IMR-90 (cell line): ENCODE measurements around the gene TMEM63C. TPM values are rescaled to one million over a fixed set of nuclear protein-coding genes. Genes with fewer than 3 reads are reported as not detected.

Experiments used
- ATAC-seq: fragments of 200-7000 bp; cut with Tn5 transposase; 2 replicates; pipeline ENCODE4 v1.9.1; 2020; ENCODE audit warnings: low read depth, mild to moderate bottlenecking, moderate library complexity
- BruUV-seq: library from RNA; stranded (reverse); fragments of 400-500 nt; replicated peaks from 2 replicates; lab custom pipeline; 2021; lab: Mats Ljungman, UMichigan
- CTCF ChIA-PET: fragments of 300-600 bp; formaldehyde crosslinking; extraction: SDS; loops from one replicate; lab custom pipeline; 2021; ENCODE audit warnings: antibody characterized with exemption; lab: Yijun Ruan, JAX
- POLR2A ChIA-PET: fragments of 300-600 bp; sonication (Branson Sonifier 250); formaldehyde crosslinking; loops from one replicate; lab custom pipeline; 2022; ENCODE audit warnings: antibody characterized with exemption; ENCODE audit not compliant: unreplicated experiment; lab: Charles Lee
- DNase-seq: peaks from one replicate; pipeline ENCODE4 v3.0.0; 2013
- H2AFZ ChIP-seq: replicated peaks from 2 replicates; pipeline ENCODE3; 2013; ENCODE audit warnings: low read length, mild to moderate bottlenecking; ENCODE audit not compliant: poor library complexity
- H2AK5ac ChIP-seq: 2 replicates; pipeline ENCODE4 v1.6.1; 2013; ENCODE audit warnings: low read depth, low read length, inconsistent platforms
- H2AK9ac ChIP-seq: replicated peaks from 2 replicates; pipeline ENCODE3; 2013; ENCODE audit warnings: mild to moderate bottlenecking, low read depth, low read length, moderate library complexity; ENCODE audit not compliant: poor library complexity
- H2BK120ac ChIP-seq: 2 replicates; pipeline ENCODE4 v1.6.1; 2013; ENCODE audit warnings: low read depth, low read length, inconsistent platforms
- H2BK15ac ChIP-seq: 3 replicates; pipeline ENCODE4 v1.6.1; 2013; ENCODE audit warnings: low read depth, low read length, inconsistent platforms
- H2BK20ac ChIP-seq: 2 replicates; pipeline ENCODE4 v1.6.1; 2013; ENCODE audit warnings: low read depth, mild to moderate bottlenecking, inconsistent platforms, low read length, moderate library complexity
- H2BK5ac ChIP-seq: 2 replicates; pipeline ENCODE4 v1.6.1; 2013; ENCODE audit warnings: mild to moderate bottlenecking, low read depth, low read length, inconsistent platforms; ENCODE audit not compliant: poor library complexity, severe bottlenecking
- H3K14ac ChIP-seq: replicated peaks from 2 replicates; pipeline ENCODE4 v1.6.1; 2013; ENCODE audit warnings: low read depth, low read length, inconsistent platforms
- H3K18ac ChIP-seq: 2 replicates; pipeline ENCODE4 v1.6.1; 2013; ENCODE audit warnings: low read depth, low read length, control low read depth
- H3K23ac ChIP-seq: 2 replicates; pipeline ENCODE4 v1.6.1; 2013; ENCODE audit warnings: low read depth, low read length, inconsistent platforms
- H3K27ac ChIP-seq: 2 replicates; pipeline ENCODE4 v1.5.1; 2013; ENCODE audit warnings: mild to moderate bottlenecking, control low read depth, low read length; ENCODE audit not compliant: insufficient read depth
- H3K27me3 ChIP-seq: 2 replicates; pipeline ENCODE4 v1.6.1; 2013; ENCODE audit warnings: low read length; ENCODE audit not compliant: control insufficient read depth, insufficient read depth
- H3K36me3 ChIP-seq: 2 replicates; pipeline ENCODE4 v1.6.1; 2013; ENCODE audit warnings: low read length, mixed read lengths; ENCODE audit not compliant: control insufficient read depth, insufficient read depth
- H3K4ac ChIP-seq: 2 replicates; pipeline ENCODE4 v1.6.1; 2013; ENCODE audit warnings: low read depth, low read length, inconsistent platforms
- H3K4me1 ChIP-seq: 2 replicates; pipeline ENCODE4 v1.6.1; 2013; ENCODE audit warnings: low read length, mixed read lengths; ENCODE audit not compliant: control insufficient read depth, insufficient read depth
- H3K4me2 ChIP-seq: 2 replicates; pipeline ENCODE4 v1.6.1; 2013; ENCODE audit warnings: low read depth, mild to moderate bottlenecking, control low read depth, low read length, moderate library complexity
- H3K4me3 ChIP-seq: 2 replicates; pipeline ENCODE4 v1.5.1; 2013; ENCODE audit warnings: low read depth, mild to moderate bottlenecking, control low read depth, low read length, moderate library complexity; ENCODE audit not compliant: insufficient read depth
- H3K56ac ChIP-seq: 2 replicates; pipeline ENCODE4 v1.6.1; 2013; ENCODE audit warnings: low read length, inconsistent platforms; ENCODE audit not compliant: insufficient read depth; ENCODE audit errors: extremely low read depth
- H3K79me1 ChIP-seq, 2 experiments: 2 replicates each; pipeline ENCODE4 v1.6.1; 2013; ENCODE audit warnings: low read length in 2 of 2, inconsistent platforms in 1 of 2, low read depth in 1 of 2
- H3K9ac ChIP-seq: 2 replicates; pipeline ENCODE4 v1.6.1; 2013; ENCODE audit warnings: low read depth, low read length, control low read depth
- H3K9me1 ChIP-seq: 2 replicates; pipeline ENCODE4 v1.6.1; 2013; ENCODE audit warnings: low read length, inconsistent platforms; ENCODE audit not compliant: insufficient read depth
- H3K9me3 ChIP-seq: 2 replicates; pipeline ENCODE4 v1.6.1; 2013; ENCODE audit warnings: low read length; ENCODE audit not compliant: control insufficient read depth, insufficient read depth
- H4K20me1 ChIP-seq: 2 replicates; pipeline ENCODE4 v1.6.1; 2013; ENCODE audit warnings: low read length, inconsistent platforms; ENCODE audit not compliant: insufficient read depth
- H4K5ac ChIP-seq: 2 replicates; pipeline ENCODE4 v1.6.1; 2013; ENCODE audit warnings: mild to moderate bottlenecking, low read depth, low read length, control low read depth
- H4K8ac ChIP-seq, 2 experiments: 2 replicates each; pipeline ENCODE4 v1.6.1; 2013; ENCODE audit warnings: low read depth in 2 of 2, low read length in 2 of 2, control low read depth in 1 of 2, inconsistent platforms in 1 of 2
- H4K91ac ChIP-seq: 2 replicates; pipeline ENCODE4 v1.6.1; 2013; ENCODE audit warnings: low read depth, low read length, inconsistent platforms; ENCODE audit not compliant: insufficient read depth
- BHLHE40 ChIP-seq: fragments of 150-350 bp; IDR thresholded peaks from 2 replicates; pipeline ENCODE4 v1.6.1; 2016; ENCODE audit warnings: mild to moderate bottlenecking, low read depth, low read length
- CEBPB ChIP-seq: IDR thresholded peaks from 2 replicates; pipeline ENCODE4 v1.6.1; 2012; ENCODE audit warnings: low read depth, low read length, improper control_type of control experiment
- CHD1 ChIP-seq: IDR thresholded peaks from 2 replicates; pipeline ENCODE4 v1.6.1; 2012; ENCODE audit warnings: low read depth, low read length, improper control_type of control experiment
- CTCF ChIP-seq: conservative IDR thresholded peaks from 2 replicates; pipeline ENCODE4 v1.5.1; 2012; ENCODE audit warnings: mild to moderate bottlenecking, low read depth, low read length, improper control_type of control experiment
- ELK1 ChIP-seq: fragments of 150-350 bp; IDR thresholded peaks from 2 replicates; pipeline ENCODE4 v1.6.1; 2016; ENCODE audit warnings: low read depth, mild to moderate bottlenecking, low read length, moderate library complexity, borderline replicate concordance
- FOS ChIP-seq: fragments of 150-350 bp; IDR thresholded peaks from 2 replicates; pipeline ENCODE4 v1.6.1; 2016; ENCODE audit warnings: low read depth, low read length
- MAFK ChIP-seq: IDR thresholded peaks from 2 replicates; pipeline ENCODE4 v1.6.1; 2012; ENCODE audit warnings: low read depth, low read length, improper control_type of control experiment
- MAZ ChIP-seq: IDR thresholded peaks from 2 replicates; pipeline ENCODE4 v1.6.1; 2012; ENCODE audit warnings: low read depth, mild to moderate bottlenecking, low read length, improper control_type of control experiment, moderate library complexity, borderline replicate concordance
- MXI1 ChIP-seq: IDR thresholded peaks from 2 replicates; pipeline ENCODE4 v1.6.1; 2012; ENCODE audit warnings: low read depth, mild to moderate bottlenecking, low read length, moderate library complexity, borderline replicate concordance
- NFE2L2 ChIP-seq: fragments of 150-350 bp; IDR thresholded peaks from 2 replicates; pipeline ENCODE4 v1.6.1; 2016; ENCODE audit warnings: low read depth, mild to moderate bottlenecking, low read length
- POLR2A ChIP-seq: IDR thresholded peaks from 2 replicates; pipeline ENCODE4 v1.6.1; 2012; ENCODE audit warnings: mild to moderate bottlenecking, low read depth, low read length
- RAD21 ChIP-seq: IDR thresholded peaks from 2 replicates; pipeline ENCODE4 v1.6.1; 2012; ENCODE audit warnings: low read length, improper control_type of control experiment
- RCOR1 ChIP-seq: IDR thresholded peaks from 2 replicates; pipeline ENCODE4 v1.6.1; 2012; ENCODE audit warnings: mild to moderate bottlenecking, low read length, improper control_type of control experiment; ENCODE audit not compliant: insufficient replicate concordance
- RFX5 ChIP-seq: IDR thresholded peaks from 2 replicates; pipeline ENCODE4 v1.8.0; 2012; ENCODE audit warnings: low read depth, mild to moderate bottlenecking, low read length, moderate library complexity
- SMC3 ChIP-seq: fragments of 150-350 bp; IDR thresholded peaks from 2 replicates; pipeline ENCODE4 v1.6.1; 2016; ENCODE audit warnings: low read depth, mild to moderate bottlenecking, antibody characterized with exemption, low read length, moderate library complexity
- USF2 ChIP-seq: fragments of 150-350 bp; IDR thresholded peaks from 2 replicates; pipeline ENCODE4 v1.6.1; 2017; ENCODE audit warnings: mild to moderate bottlenecking, antibody characterized with exemption, low read length, low read depth
- WGBS, 2 experiments: methylation state at CpG; one replicate each; pipeline versions ENCODE4 v1.1.5 to v1.1.7; 2013; ENCODE audit warnings: missing lambda C conversion rate in 2 of 2; ENCODE audit not compliant: insufficient read length in 1 of 2; ENCODE audit errors: extremely low coverage in 2 of 2; 5-methylcytosine and 5-hydroxymethylcytosine counted together
- dilution Hi-C: fragments of 300-500 bp; cut with HindIII; formaldehyde crosslinking; loops from one replicate; pipeline ENCODE4 v1.14.3; 2018; ENCODE audit warnings: low sequenced_read_pairs; ENCODE audit not compliant: unreplicated experiment
- in situ Hi-C: fragments of 300-500 bp; cut with MboI; formaldehyde crosslinking; loops from 3 replicates; pipeline ENCODE4 v1.14.3; 2019; ENCODE audit warnings: low sequenced_read_pairs, inconsistent platforms, mixed read lengths
- intact Hi-C: fragments of 100-400 bp; cut with micrococcal nuclease; formaldehyde crosslinking; loops from 2 replicates; pipeline ENCODE4 v1.10.0; 2022
- polyA plus RNA-seq, 3 experiments: library from polyadenylated mRNA; depleted of rRNA; stranded (reverse); fragments of >200 nt; gene quantifications; 2 replicates each; pipeline ENCODE4 v1.2.3, GENCODE V29; 2012; ENCODE audit warnings: low replicate concordance in 1 of 3
- total RNA-seq: library from RNA; depleted of rRNA; stranded (reverse); fragments of >200 nt; gene quantifications from 2 replicates; pipeline ENCODE4 v1.2.3, GENCODE V29; 2012

The TMEM63C gene
- total and polyA plus RNA-seq, 2 of the 4 experiments (the other 2 are of a cell fraction), result under 0.01 TPM; not detected in 1

GRCh38 chr14:77197988-77198387 is 16.4 kb downstream of the TMEM63C start:
- ChIA-PET CTCF (no interaction called here), POLR2A (no interaction called here)
- Histone ChIP-seq H2AK9ac (no peak overlapping the region), H3K4me2 (no peak overlapping the region), H4K91ac (no peak overlapping the region), H2BK5ac (no peak overlapping the region), H2AFZ (no peak overlapping the region), H3K18ac (no peak overlapping the region), H4K5ac (no peak overlapping the region), H3K14ac (no peak overlapping the region), H3K4me1 (no peaks in the 10 kb centered on the region), H3K27ac (no peak overlapping the region), H4K8ac (no peak overlapping the region), H2BK15ac (no peak overlapping the region), H3K9me1 (no peaks in the 10 kb centered on the region), H3K4ac (no peak overlapping the region), H3K56ac (no peak overlapping the region), H3K27me3 (peaks cover 11% of the 10 kb centered on the region), H4K20me1 (no peaks in the 10 kb centered on the region), H3K9me3 (no peaks in the 10 kb centered on the region), H3K23ac (no peak overlapping the region), H2BK20ac (no peak overlapping the region), H3K4me3 (no peak overlapping the region), H2BK120ac (no peak overlapping the region), H3K79me1 (no peaks in the 10 kb centered on the region), H3K36me3 (no peaks in the 10 kb centered on the region), H3K9ac (no peak overlapping the region), H2AK5ac (no peak overlapping the region)
- ATAC-seq (no peak), DNase-seq (no peak)
- 77% methylated on average over 3 of the region's 4 CpGs; no CpG with 5 or more reads in 1 of the 2 experiments for WGBS, 2 experiments
- in situ Hi-C loops (no loop called here), intact Hi-C loops (no loop called here), dilution Hi-C loops (no loop called here)
- TF ChIP-seq MAFK (no peak), RAD21 (no peak), MAZ (no peak), SMC3 (no peak), USF2 (no peak), POLR2A (no peak), MXI1 (no peak), BHLHE40 (no peak), FOS (no peak), RFX5 (no peak), CHD1 (no peak), CTCF (no peak), CEBPB (no peak), NFE2L2 (no peak), ELK1 (no peak), RCOR1 (no peak)
- no TSS peak for BruUV-seq
